Measurements from ENCODE around the gene KPTN. TPM values are rescaled to one million over a fixed set of nuclear protein-coding genes. Genes with fewer than 3 reads are reported as not detected.

KPTN gene
- total RNA-seq, 1 experiment from 2014 or later: 23.8 TPM

- no peaks in the 10 kb centered on the region for H3K79me2 ChIP-seq (ENCODE audit: insufficient read depth, low read length)
- H3K27me3 ChIP-seq (ENCODE audit: insufficient read depth, low read length): no peaks in the 10 kb centered on the region
- H2AFZ ChIP-seq (ENCODE audit: low read depth, low read length, poor library complexity, severe bottlenecking): no peak overlapping the region
- intact Hi-C loops (cut with micrococcal nuclease): no loop called here
- H3K9me2 ChIP-seq (ENCODE audit: insufficient read depth): no peaks in the 10 kb centered on the region
- no peak overlapping the region for H3K27ac ChIP-seq (ENCODE audit: low read depth, low read length)
- H3K4me2 ChIP-seq (ENCODE audit: low read length): no peak overlapping the region
- H3K4me3 ChIP-seq (replicated peaks in 1 of 2; ENCODE audit: low read depth in 1 of 2, low read length in 2 of 2): no peak overlapping the region
- no peak for DNase-seq (ENCODE audit: low read depth, low spot score)
- ChIA-PET POLR2A (no interaction called here), CTCF (interaction anchor here (1.1 kb wide), 1 partner anchor 10 kb away, joined by 3 read pairs; the partner anchor contains the start of gene KPTN), RAD21 (ENCODE audit: low non-redundant PET in 1 of 2, low total read pairs in 2 of 2, uncharacterized antibody in 2 of 2, unreplicated experiment in 2 of 2) (no interaction called here)
- no peaks in the 10 kb centered on the region for H3K9me3 ChIP-seq (ENCODE audit: control insufficient read depth in 1 of 2, insufficient read depth in 1 of 2, low read depth in 1 of 2, low read length in 2 of 2)
- TF ChIP-seq SIN3A (IDR thresholded peaks at IDR 0.05; ENCODE audit: low read depth) (no peak), CEBPB (IDR thresholded peaks at IDR 0.05; ENCODE audit: low read depth) (no peak), EZH2phosphoT487 (IDR thresholded peaks at IDR 0.05; ENCODE audit: borderline replicate concordance) (no peak)
- H3K4me1 ChIP-seq (ENCODE audit: control insufficient read depth in 1 of 2, insufficient read depth in 2 of 2, low read length in 2 of 2): 0 out of 4 replicates have a peak, but pooled peaks cover 0 to 5% of the 10 kb centered on the region in 2 experiments
- no peak for ATAC-seq
- no peak overlapping the region for H3K9ac ChIP-seq (ENCODE audit: low read length)
- H4K20me1 ChIP-seq (ENCODE audit: insufficient read depth): no peaks in the 10 kb centered on the region
- H3K36me3 ChIP-seq (ENCODE audit: control insufficient read depth in 1 of 2, insufficient read depth in 2 of 2, low read length in 2 of 2): peaks cover 2 to 5% of the 10 kb centered on the region in 2 experiments; a peak in 1 of 4 replicates
- no TSS peak for BruUV-seq (replicated peaks)
Measured at GRCh38 chr19:47493378-47494210, 9.6 kb upstream of the KPTN start.

GRCh38 chr19:47492571-47493377, 8.8 kb upstream of the KPTN start:
- ChIA-PET POLR2A (no interaction called here), RAD21 (ENCODE audit: low non-redundant PET in 1 of 2, low total read pairs in 2 of 2, uncharacterized antibody in 2 of 2, unreplicated experiment in 2 of 2) (no interaction called here), CTCF (interaction anchor here (0.7 kb wide), 1 partner anchor 254 kb away, joined by 3 read pairs; no protein-coding TSS in a partner anchor)
- H3K4me1 ChIP-seq (ENCODE audit: control insufficient read depth in 1 of 2, insufficient read depth in 2 of 2, low read length in 2 of 2): 0 out of 4 replicates have a peak, but pooled peaks cover 0 to 5% of the 10 kb centered on the region in 2 experiments
- no peaks in the 10 kb centered on the region for H3K79me2 ChIP-seq (ENCODE audit: insufficient read depth, low read length)
- peaks cover 2 to 5% of the 10 kb centered on the region in 2 experiments; a peak in 1 of 4 replicates for H3K36me3 ChIP-seq (ENCODE audit: control insufficient read depth in 1 of 2, insufficient read depth in 2 of 2, low read length in 2 of 2)
- H3K27ac ChIP-seq (ENCODE audit: low read depth, low read length): no peak overlapping the region
- BruUV-seq (replicated peaks): no TSS peak
- no peak overlapping the region for H3K4me2 ChIP-seq (ENCODE audit: low read length)
- DNase-seq (ENCODE audit: low read depth, low spot score) (no peak), ATAC-seq (no peak)
- no peak overlapping the region for H3K4me3 ChIP-seq (replicated peaks in 1 of 2; ENCODE audit: low read depth in 1 of 2, low read length in 2 of 2)
- H2AFZ ChIP-seq (ENCODE audit: low read depth, low read length, poor library complexity, severe bottlenecking): no peak overlapping the region
- H3K9me2 ChIP-seq (ENCODE audit: insufficient read depth): no peaks in the 10 kb centered on the region
- H3K9me3 ChIP-seq (ENCODE audit: control insufficient read depth in 1 of 2, insufficient read depth in 1 of 2, low read depth in 1 of 2, low read length in 2 of 2): no peaks in the 10 kb centered on the region
- H4K20me1 ChIP-seq (ENCODE audit: insufficient read depth): no peaks in the 10 kb centered on the region
- no peak overlapping the region for H3K9ac ChIP-seq (ENCODE audit: low read length)
- H3K27me3 ChIP-seq (ENCODE audit: insufficient read depth, low read length): no peaks in the 10 kb centered on the region
- intact Hi-C loops (cut with micrococcal nuclease): no loop called here
- TF ChIP-seq EZH2 (IDR thresholded peaks at IDR 0.05): no peak
- no peak for TF ChIP-seq CBX3 (IDR thresholded peaks at IDR 0.05; ENCODE audit: low read depth)
- no peak for TF ChIP-seq ELF1 (IDR thresholded peaks at IDR 0.05; ENCODE audit: borderline replicate concordance, low read depth)
- no peak for TF ChIP-seq SP1 (IDR thresholded peaks at IDR 0.05; ENCODE audit: low read depth)
- no peak for TF ChIP-seq POLR2AphosphoS5 (IDR thresholded peaks at IDR 0.05; ENCODE audit: low read depth, low read length)
- TF ChIP-seq CEBPB (IDR thresholded peaks at IDR 0.05; ENCODE audit: low read depth): no peak
- TF ChIP-seq YY1 (IDR thresholded peaks at IDR 0.05; ENCODE audit: extremely low read depth, insufficient replicate concordance, low read depth, low read length): no peak
- no peak for TF ChIP-seq EZH2phosphoT487 (IDR thresholded peaks at IDR 0.05; ENCODE audit: borderline replicate concordance)
- TF ChIP-seq SRF (IDR thresholded peaks at IDR 0.05; ENCODE audit: low read depth): no peak
- no peak for TF ChIP-seq ATF3 (IDR thresholded peaks at IDR 0.05)
- TF ChIP-seq SIN3A (IDR thresholded peaks at IDR 0.05; ENCODE audit: low read depth): no peak
- no peak for TF ChIP-seq REST (IDR thresholded peaks at IDR 0.05; ENCODE audit: low read depth)
- no peak for TF ChIP-seq RAD21 (IDR thresholded peaks at IDR 0.05; ENCODE audit: low read depth)
- TF ChIP-seq ZFX (IDR thresholded peaks at IDR 0.05): no peak
- TF ChIP-seq POLR2A (IDR thresholded peaks at IDR 0.05; ENCODE audit: borderline replicate concordance, extremely low read depth, insufficient read depth, insufficient read length): no peak
- no peak for TF ChIP-seq EGR1 (IDR thresholded peaks at IDR 0.05; ENCODE audit: low read depth)

All from HCT116 (cell line).